SK-N-DZ (cell line): ENCODE data around the gene MACF1.

Experiments
- DNase-seq: peaks from one replicate; pipeline ENCODE4 v3.0.0-alpha.2; 2015; ENCODE audit warnings: low spot score

MACF1 gene

GRCh38 chr1:39301606-39302005 is 97.1 kb downstream of the MACF1 start:
- DNase-seq: no peak

GRCh38 chr1:39305555-39305954 is 101.1 kb downstream of the MACF1 start:
- DNase-seq: no peak

- DNase-seq: no peak
These were observed 105.5 kb downstream of the MACF1 start for GRCh38 chr1:39310015-39310414.

GRCh38 chr1:39310691-39311090 is 106.2 kb downstream of the MACF1 start:
- no peak for DNase-seq

- DNase-seq: no peak
These were observed 112.6 kb downstream of the MACF1 start for GRCh38 chr1:39317111-39317510.

- no peak for DNase-seq
These were observed 113.6 kb downstream of the MACF1 start for GRCh38 chr1:39317910-39318633.

- no peak for DNase-seq
These were observed 117.5 kb downstream of the MACF1 start for GRCh38 chr1:39321979-39322378.

GRCh38 chr1:39322431-39322830 is 117.9 kb downstream of the MACF1 start:
- no peak for DNase-seq

- no peak for DNase-seq
These were observed 120.4 kb downstream of the MACF1 start for GRCh38 chr1:39324888-39325287.

- DNase-seq: no peak
These were observed 122.3 kb downstream of the MACF1 start for GRCh38 chr1:39326836-39327235.

- no peak for DNase-seq
These were observed 123.6 kb downstream of the MACF1 start for GRCh38 chr1:39328095-39328494.

- no peak for DNase-seq
These were observed 124.2 kb downstream of the MACF1 start for GRCh38 chr1:39328586-39329121.

GRCh38 chr1:39331647-39332046 is 127.2 kb downstream of the MACF1 start:
- DNase-seq: no peak

- no peak for DNase-seq
These were observed 127.8 kb downstream of the MACF1 start for GRCh38 chr1:39332291-39332690.

- DNase-seq: no peak
These were observed 128.3 kb downstream of the MACF1 start for GRCh38 chr1:39332828-39333227.

GRCh38 chr1:39333296-39333695 is 128.8 kb downstream of the MACF1 start:
- no peak for DNase-seq

- DNase-seq: no peak
These were observed 130.7 kb downstream of the MACF1 start for GRCh38 chr1:39335216-39335615.

- no peak for DNase-seq
These were observed 132.6 kb downstream of the MACF1 start for GRCh38 chr1:39337067-39337466.

GRCh38 chr1:39342776-39343175 is 138.3 kb downstream of the MACF1 start:
- DNase-seq: no peak

GRCh38 chr1:39344394-39345154 is 140.1 kb downstream of the MACF1 start:
- DNase-seq: no peak

- no peak for DNase-seq
These were observed 142.4 kb downstream of the MACF1 start for GRCh38 chr1:39346872-39347271.

GRCh38 chr1:39348278-39348677 is 143.8 kb downstream of the MACF1 start:
- no peak for DNase-seq

- no peak for DNase-seq
These were observed 148.4 kb downstream of the MACF1 start for GRCh38 chr1:39352881-39353280.
